Measurements from ENCODE around the gene MMD.

GRCh38 chr17:55348749-55349354 lies 72.8 kb downstream of the MMD start:
- TF ChIP-seq NFRKB (IDR thresholded peaks at IDR 0.05) (no peak), FOXK2 (IDR thresholded peaks at IDR 0.05) (no peak), TARDBP (IDR thresholded peaks at IDR 0.05) (no peak), FOXA1 (IDR thresholded peaks at IDR 0.05) (no peak), SP1 (IDR thresholded peaks at IDR 0.05) (no peak)
